ENCODE results near the gene TLCD5.

Gene TLCD5

DNA sequence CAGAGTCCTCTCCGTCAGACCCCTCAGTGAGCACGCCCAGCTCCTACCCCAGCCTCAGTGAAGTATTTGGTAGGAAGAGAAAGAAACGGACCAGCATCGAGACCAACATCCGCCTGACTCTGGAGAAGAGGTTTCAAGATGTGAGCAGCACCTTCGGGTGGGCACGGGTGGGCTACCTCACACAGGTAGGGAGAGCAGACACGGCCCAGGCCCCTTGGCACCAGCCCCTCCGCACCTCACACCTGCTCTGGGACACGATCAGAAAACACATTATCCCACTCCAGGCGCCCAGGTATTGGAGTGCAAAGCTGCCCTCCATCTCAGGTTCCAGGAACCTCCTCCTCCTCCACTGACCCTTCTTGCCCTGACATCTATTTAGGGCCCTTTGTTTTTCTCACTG, 17.6 kb upstream of the TLCD5 start:
- WGBS, result 93% methylated on average over 11 of the region's 11 CpGs
- no peak overlapping the region for H3K27ac ChIP-seq (ENCODE audit: low read depth, low read length)
- no peaks in the 10 kb centered on the region for H3K27me3 ChIP-seq (ENCODE audit: insufficient read depth, low read length)
- H3K4me1 ChIP-seq (ENCODE audit: insufficient read depth, low read length), result peaks cover 16% of the 10 kb centered on the region
- no peaks in the 10 kb centered on the region; the same call in 1 of the 2 replicates for H3K36me3 ChIP-seq (ENCODE audit: insufficient read depth, low read length)
- H3K4me3 ChIP-seq (ENCODE audit: low read length), result no peak overlapping the region
- no peak overlapping the region for H3K9ac ChIP-seq (ENCODE audit: low read depth, low read length)
- no peaks in the 10 kb centered on the region for H3K9me3 ChIP-seq (ENCODE audit: insufficient read depth, low read depth, low read length)

DNA sequence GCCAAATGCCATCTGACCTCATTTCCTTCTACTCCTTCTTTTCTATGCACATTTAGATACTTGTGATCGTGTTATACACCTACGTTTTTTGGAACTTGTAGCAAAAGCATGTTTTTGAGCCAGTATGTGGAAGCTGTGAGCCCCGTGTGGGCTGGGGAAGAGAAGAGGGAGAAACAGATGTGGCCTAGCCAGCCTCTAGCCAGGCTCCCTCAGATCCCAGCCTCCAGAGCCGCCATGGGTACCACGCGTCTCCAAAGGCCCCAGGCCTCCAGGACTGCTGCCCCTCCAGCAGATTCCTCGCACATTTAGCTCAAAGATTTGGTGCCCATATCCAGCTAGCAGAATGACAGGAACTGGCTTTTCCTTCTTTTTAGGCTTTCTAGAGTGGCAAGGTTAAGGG, 17.0 kb upstream of the TLCD5 start:
- Histone ChIP-seq H3K4me1 (ENCODE audit: insufficient read depth, low read length) (peaks cover 12% of the 10 kb centered on the region), H3K36me3 (ENCODE audit: insufficient read depth, low read length) (no peaks in the 10 kb centered on the region), H3K9ac (ENCODE audit: low read depth, low read length) (no peak overlapping the region), H3K9me3 (ENCODE audit: insufficient read depth, low read depth, low read length) (no peaks in the 10 kb centered on the region), H3K27ac (ENCODE audit: low read depth, low read length) (no peak overlapping the region), H3K27me3 (ENCODE audit: insufficient read depth, low read length) (no peaks in the 10 kb centered on the region), H3K4me3 (ENCODE audit: low read length) (no peak overlapping the region)
- WGBS, result 94% methylated on average over 7 of the region's 7 CpGs

GRCh38 chr11:120310870-120311269, 14.2 kb upstream of the TLCD5 start:
- Histone ChIP-seq H3K27ac (ENCODE audit: low read depth, low read length) (no peak overlapping the region), H3K4me3 (ENCODE audit: low read length) (no peak overlapping the region), H3K27me3 (ENCODE audit: insufficient read depth, low read length) (no peaks in the 10 kb centered on the region), H3K9ac (ENCODE audit: low read depth, low read length) (no peak overlapping the region), H3K36me3 (ENCODE audit: insufficient read depth, low read length) (no peaks in the 10 kb centered on the region), H3K9me3 (ENCODE audit: insufficient read depth, low read depth, low read length) (no peaks in the 10 kb centered on the region), H3K4me1 (ENCODE audit: insufficient read depth, low read length) (peaks cover 9% of the 10 kb centered on the region)
- 80% methylated on average over 3 of the region's 3 CpGs for WGBS

GRCh38 chr11:120314861-120315260, 10.2 kb upstream of the TLCD5 start:
- Histone ChIP-seq H3K9ac (ENCODE audit: low read depth, low read length) (no peak overlapping the region), H3K9me3 (ENCODE audit: insufficient read depth, low read depth, low read length) (no peaks in the 10 kb centered on the region), H3K27ac (ENCODE audit: low read depth, low read length) (no peak overlapping the region), H3K36me3 (ENCODE audit: insufficient read depth, low read length) (no peaks in the 10 kb centered on the region), H3K4me3 (ENCODE audit: low read length) (no peak overlapping the region), H3K4me1 (ENCODE audit: insufficient read depth, low read length) (peaks cover 15% of the 10 kb centered on the region; the same call in 1 of the 2 replicates), H3K27me3 (ENCODE audit: insufficient read depth, low read length) (no peaks in the 10 kb centered on the region)
- WGBS, result 85% methylated on average over 3 of the region's 3 CpGs

DNA sequence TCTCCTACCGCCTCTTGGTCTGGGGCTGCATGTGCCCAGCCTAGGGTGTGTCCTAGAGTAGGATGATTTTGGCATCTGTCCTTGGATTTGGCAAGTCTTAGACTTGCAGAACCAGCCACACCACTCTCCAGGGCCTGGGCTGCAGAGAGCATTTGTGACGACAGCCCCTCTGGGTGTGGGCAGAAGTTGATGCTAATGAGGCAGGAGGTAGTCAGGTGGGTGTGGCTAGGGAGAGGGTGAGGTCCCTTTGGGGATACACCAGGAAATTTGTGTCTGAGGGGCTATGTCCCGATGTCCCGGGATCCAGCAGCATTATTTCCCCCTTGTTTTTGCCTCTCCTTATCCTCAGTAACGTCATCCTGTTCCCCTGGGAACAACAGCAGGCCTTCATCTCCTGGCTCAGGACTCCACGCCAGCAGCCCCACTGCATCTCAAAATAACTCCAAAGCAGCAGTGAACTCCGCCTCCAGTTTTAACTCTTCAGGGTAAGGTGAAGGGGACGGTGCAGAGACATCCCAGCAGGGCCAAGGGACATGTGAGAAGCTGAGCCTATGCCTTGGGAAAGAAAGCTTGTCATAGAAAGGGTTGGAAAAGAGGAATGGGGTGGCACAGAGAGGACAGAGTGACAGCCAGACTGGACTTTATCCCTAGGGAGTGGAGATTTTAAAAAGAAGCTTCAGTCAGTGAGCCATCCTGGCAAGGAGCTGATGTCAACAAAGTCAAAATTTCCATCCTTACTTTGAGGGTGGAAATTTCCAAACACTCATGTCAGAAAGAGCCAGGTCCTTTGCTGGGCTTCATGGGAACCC, 8.0 kb upstream of the TLCD5 start:
- Histone ChIP-seq H3K9ac (ENCODE audit: low read depth, low read length) (no peak overlapping the region), H3K27me3 (ENCODE audit: insufficient read depth, low read length) (no peaks in the 10 kb centered on the region), H3K4me3 (ENCODE audit: low read length) (peak overlapping the region; percentile 26; the same call in 1 of the 2 replicates), H3K27ac (ENCODE audit: low read depth, low read length) (no peak overlapping the region), H3K9me3 (ENCODE audit: insufficient read depth, low read depth, low read length) (no peaks in the 10 kb centered on the region), H3K4me1 (ENCODE audit: insufficient read depth, low read length) (peaks cover 15% of the 10 kb centered on the region; the same call in 1 of the 2 replicates), H3K36me3 (ENCODE audit: insufficient read depth, low read length) (no peaks in the 10 kb centered on the region)
- WGBS, result 44% methylated on average over 8 of the region's 8 CpGs

DNA sequence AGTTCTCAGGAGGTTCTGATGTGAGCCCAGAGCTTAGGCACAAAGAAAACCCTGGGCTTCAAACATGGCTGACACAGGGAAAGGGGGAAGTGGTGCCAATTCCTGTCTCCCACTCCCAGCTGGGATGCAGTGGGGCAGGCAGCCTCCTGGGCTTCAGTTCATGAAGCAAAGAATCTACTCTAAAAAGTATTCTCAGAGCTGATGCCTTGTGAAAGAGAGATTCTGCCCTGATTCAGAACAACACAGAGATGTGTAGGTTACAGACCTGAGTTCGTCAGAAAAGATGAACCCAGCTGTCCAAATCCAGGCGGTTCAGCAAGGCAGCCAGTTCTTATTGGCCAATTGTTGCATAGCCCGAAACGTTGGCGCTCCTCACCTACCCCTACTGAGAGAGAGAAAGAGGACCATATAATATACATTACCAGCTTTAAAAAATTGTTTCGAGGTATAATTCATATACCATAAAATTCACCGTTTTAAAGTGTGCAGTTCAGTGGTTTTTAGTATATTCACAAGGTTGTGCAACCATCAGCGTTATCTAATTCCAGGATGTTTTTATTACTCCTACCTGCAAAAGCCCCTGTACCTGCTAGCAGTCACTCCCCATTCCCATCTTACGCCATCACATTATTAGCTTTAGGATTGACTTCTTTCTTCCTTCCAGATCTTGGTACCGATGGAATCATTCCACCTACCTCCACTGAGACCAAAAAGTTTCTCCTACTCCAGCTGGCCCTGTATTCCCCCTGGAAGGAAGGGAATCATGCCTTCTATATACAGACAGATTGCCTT, 7.2 kb upstream of the TLCD5 start:
- Histone ChIP-seq H3K36me3 (ENCODE audit: insufficient read depth, low read length) (no peaks in the 10 kb centered on the region), H3K4me1 (ENCODE audit: insufficient read depth, low read length) (peaks cover 15% of the 10 kb centered on the region; the same call in 1 of the 2 replicates), H3K4me3 (ENCODE audit: low read length) (no peak overlapping the region), H3K9me3 (ENCODE audit: insufficient read depth, low read depth, low read length) (no peaks in the 10 kb centered on the region), H3K9ac (ENCODE audit: low read depth, low read length) (no peak overlapping the region), H3K27me3 (ENCODE audit: insufficient read depth, low read length) (no peaks in the 10 kb centered on the region), H3K27ac (ENCODE audit: low read depth, low read length) (no peak overlapping the region)
- WGBS, result 93% methylated on average over 10 of the region's 10 CpGs

DNA sequence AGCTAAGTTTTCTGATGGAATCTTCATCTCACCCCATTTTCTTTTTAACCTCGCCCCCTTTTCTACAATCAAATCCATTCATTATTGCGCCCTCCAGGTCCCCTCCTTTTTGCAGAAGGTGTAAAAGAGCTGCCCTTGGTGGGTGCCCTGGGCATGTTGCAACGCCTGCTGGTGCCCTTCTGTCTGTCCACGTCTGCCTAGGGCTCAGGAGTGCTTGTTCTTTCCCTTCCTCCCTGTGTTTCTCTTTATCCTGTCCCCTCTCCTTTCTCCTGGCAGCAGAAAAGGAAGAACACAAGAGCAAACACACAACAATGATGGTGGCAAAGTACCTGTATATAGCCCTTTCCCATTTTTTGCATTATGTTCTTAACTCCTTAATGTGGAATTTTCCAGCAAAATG, 6.2 kb upstream of the TLCD5 start:
- peaks cover 1% of the 10 kb centered on the region; the same call in 1 of the 2 replicates for H3K27me3 ChIP-seq (ENCODE audit: insufficient read depth, low read length)
- no peak overlapping the region for H3K9ac ChIP-seq (ENCODE audit: low read depth, low read length)
- H3K36me3 ChIP-seq (ENCODE audit: insufficient read depth, low read length), result no peaks in the 10 kb centered on the region
- 86% methylated on average over 4 of the region's 4 CpGs for WGBS
- peaks cover 15% of the 10 kb centered on the region; the same call in 1 of the 2 replicates for H3K4me1 ChIP-seq (ENCODE audit: insufficient read depth, low read length)
- H3K27ac ChIP-seq (ENCODE audit: low read depth, low read length), result no peak overlapping the region
- H3K9me3 ChIP-seq (ENCODE audit: insufficient read depth, low read depth, low read length), result no peaks in the 10 kb centered on the region
- H3K4me3 ChIP-seq (ENCODE audit: low read length), result no peak overlapping the region

GRCh38 chr11:120326228-120326627, 1.1 kb downstream of the TLCD5 start:
- H3K4me3 ChIP-seq (ENCODE audit: low read length), result peak overlapping the region; percentile 80
- H3K27me3 ChIP-seq (ENCODE audit: insufficient read depth, low read length), result peaks cover 6% of the 10 kb centered on the region; the same call in 1 of the 2 replicates
- H3K9me3 ChIP-seq (ENCODE audit: insufficient read depth, low read depth, low read length), result no peaks in the 10 kb centered on the region
- 87% methylated on average over 2 of the region's 3 CpGs for WGBS
- H3K4me1 ChIP-seq (ENCODE audit: insufficient read depth, low read length), result peaks cover 13% of the 10 kb centered on the region
- peaks cover 22% of the 10 kb centered on the region for H3K36me3 ChIP-seq (ENCODE audit: insufficient read depth, low read length)
- H3K9ac ChIP-seq (ENCODE audit: low read depth, low read length), result no peak overlapping the region
- no peak overlapping the region for H3K27ac ChIP-seq (ENCODE audit: low read depth, low read length)

DNA sequence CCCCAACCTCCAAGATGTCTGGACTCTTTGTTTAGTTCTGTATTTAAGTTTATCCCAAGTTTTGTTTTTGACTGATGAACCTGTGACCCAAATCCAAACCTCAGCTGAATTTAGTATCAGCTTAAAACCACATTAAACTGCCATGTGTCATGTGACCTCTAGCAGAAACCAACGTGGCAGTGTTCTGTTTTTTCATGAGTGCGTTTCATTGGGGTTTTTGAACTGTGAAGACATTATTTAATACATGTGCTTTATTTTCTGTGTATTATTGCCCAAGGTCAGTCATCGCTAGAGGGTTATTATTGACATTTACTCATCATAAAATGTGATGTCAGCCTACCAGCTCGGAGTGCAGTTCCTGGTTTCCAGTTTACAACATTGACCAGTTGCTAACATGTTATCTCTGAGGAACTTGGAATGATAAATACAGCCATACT, 1.8 kb downstream of the TLCD5 start:
- Histone ChIP-seq H3K4me3 (ENCODE audit: low read length) (no peak overlapping the region), H3K27ac (ENCODE audit: low read depth, low read length) (no peak overlapping the region), H3K27me3 (ENCODE audit: insufficient read depth, low read length) (peaks cover 6% of the 10 kb centered on the region; the same call in 1 of the 2 replicates), H3K9me3 (ENCODE audit: insufficient read depth, low read depth, low read length) (no peaks in the 10 kb centered on the region), H3K36me3 (ENCODE audit: insufficient read depth, low read length) (peaks cover 23% of the 10 kb centered on the region), H3K4me1 (ENCODE audit: insufficient read depth, low read length) (peaks cover 13% of the 10 kb centered on the region), H3K9ac (ENCODE audit: low read depth, low read length) (no peak overlapping the region)
- WGBS, result 85% methylated on average over 4 of the region's 4 CpGs

- no peak overlapping the region for H3K4me3 ChIP-seq (ENCODE audit: low read length)
- peaks cover 6% of the 10 kb centered on the region; the same call in 1 of the 2 replicates for H3K27me3 ChIP-seq (ENCODE audit: insufficient read depth, low read length)
- H3K4me1 ChIP-seq (ENCODE audit: insufficient read depth, low read length), result peaks cover 13% of the 10 kb centered on the region
- no peak overlapping the region for H3K9ac ChIP-seq (ENCODE audit: low read depth, low read length)
- H3K27ac ChIP-seq (ENCODE audit: low read depth, low read length), result no peak overlapping the region
- H3K9me3 ChIP-seq (ENCODE audit: insufficient read depth, low read depth, low read length), result no peaks in the 10 kb centered on the region
- H3K36me3 ChIP-seq (ENCODE audit: insufficient read depth, low read length), result peaks cover 23% of the 10 kb centered on the region
- 97% methylated on average over 4 of the region's 4 CpGs for WGBS
Measured at GRCh38 chr11:120327311-120327710, 2.2 kb downstream of the TLCD5 start.

DNA sequence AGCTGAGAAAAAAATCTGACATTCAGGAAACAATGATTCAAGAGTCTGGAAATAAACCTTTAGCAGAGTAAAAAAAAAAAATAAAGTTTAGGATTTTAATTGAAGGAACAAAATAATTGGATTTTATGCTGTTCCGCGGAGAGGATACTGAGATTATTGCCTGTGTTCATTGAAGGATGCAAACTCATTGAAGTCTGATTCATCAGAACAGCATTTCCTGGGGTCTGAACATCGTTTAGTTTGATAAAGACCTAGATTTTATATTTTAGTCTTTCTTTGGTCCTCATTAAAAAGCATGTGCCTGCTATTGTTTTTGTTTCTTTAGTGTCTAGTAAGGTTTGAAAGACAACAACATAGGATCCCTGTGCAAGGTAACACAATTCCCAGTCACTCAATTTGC, 4.5 kb downstream of the TLCD5 start:
- no peaks in the 10 kb centered on the region for H3K9me3 ChIP-seq (ENCODE audit: insufficient read depth, low read depth, low read length)
- H3K4me3 ChIP-seq (ENCODE audit: low read length), result no peak overlapping the region
- peaks cover 11% of the 10 kb centered on the region for H3K4me1 ChIP-seq (ENCODE audit: insufficient read depth, low read length)
- no peak overlapping the region for H3K27ac ChIP-seq (ENCODE audit: low read depth, low read length)
- H3K27me3 ChIP-seq (ENCODE audit: insufficient read depth, low read length), result no peaks in the 10 kb centered on the region
- H3K9ac ChIP-seq (ENCODE audit: low read depth, low read length), result no peak overlapping the region
- peaks cover 23% of the 10 kb centered on the region for H3K36me3 ChIP-seq (ENCODE audit: insufficient read depth, low read length)
- 77% methylated on average over 3 of the region's 3 CpGs for WGBS
